H9 (cell line): ENCODE measurements around the gene PDGFRB. TPM values are rescaled to one million over a fixed set of nuclear protein-coding genes. Genes with fewer than 3 reads are reported as not detected.

Experiments used
- DNase-seq: peaks from one replicate; pipeline ENCODE4 v3.0.0-alpha.2; 2017
- H2AFZ ChIP-seq: one replicate; pipeline ENCODE4 v1.6.1; 2013; ENCODE audit warnings: mild to moderate bottlenecking, low read length, control low read depth, moderate library complexity
- H2AK5ac ChIP-seq: 2 replicates; pipeline ENCODE4 v1.6.1; 2013; ENCODE audit warnings: low read length, control low read depth, mixed read lengths; ENCODE audit not compliant: insufficient read length
- H2BK120ac ChIP-seq: one replicate; pipeline ENCODE4 v1.6.1; 2013; ENCODE audit warnings: low read depth, mild to moderate bottlenecking, low read length, control low read depth, inconsistent platforms; ENCODE audit not compliant: poor library complexity, severe bottlenecking
- H2BK12ac ChIP-seq: 2 replicates; pipeline ENCODE4 v1.6.1; 2013; ENCODE audit warnings: low read length, control low read depth, mixed read lengths, low read depth; ENCODE audit not compliant: insufficient read length
- H2BK15ac ChIP-seq: 2 replicates; pipeline ENCODE4 v1.6.1; 2013; ENCODE audit warnings: low read depth, low read length, control low read depth
- H2BK20ac ChIP-seq: one replicate; pipeline ENCODE4 v1.6.1; 2013; ENCODE audit warnings: low read depth, mild to moderate bottlenecking, low read length, control low read depth, inconsistent platforms; ENCODE audit not compliant: poor library complexity, severe bottlenecking
- H2BK5ac ChIP-seq: 2 replicates; pipeline ENCODE4 v1.6.1; 2013; ENCODE audit warnings: low read length, control low read depth, mixed read lengths; ENCODE audit not compliant: insufficient read length
- H3K14ac ChIP-seq: 2 replicates; pipeline ENCODE4 v1.6.1; 2013; ENCODE audit warnings: low read length, control low read depth; ENCODE audit not compliant: insufficient read depth
- H3K18ac ChIP-seq: 2 replicates; pipeline ENCODE4 v1.6.1; 2013; ENCODE audit warnings: low read depth, mild to moderate bottlenecking, mixed read lengths, low read length, control low read depth; ENCODE audit not compliant: insufficient read length
- H3K23ac ChIP-seq: 2 replicates; pipeline ENCODE4 v1.6.1; 2013; ENCODE audit warnings: low read length, control low read depth, mixed read lengths, low read depth; ENCODE audit not compliant: insufficient read length
- H3K23me2 ChIP-seq: 2 replicates; pipeline ENCODE4 v1.6.1; 2013; ENCODE audit warnings: low read depth, mild to moderate bottlenecking, mixed read lengths, low read length, control low read depth; ENCODE audit not compliant: insufficient read length, poor library complexity, severe bottlenecking
- H3K27ac ChIP-seq: 2 replicates; pipeline ENCODE4 v1.5.1; 2013; ENCODE audit warnings: low read length, control low read depth, mixed read lengths, low read depth; ENCODE audit not compliant: insufficient read length
- H3K27me3 ChIP-seq: 2 replicates; pipeline ENCODE4 v1.6.1; 2013; ENCODE audit warnings: low read length, control low read depth, inconsistent platforms; ENCODE audit not compliant: insufficient read depth
- H3K4ac ChIP-seq: 2 replicates; pipeline ENCODE4 v1.6.1; 2013; ENCODE audit warnings: low read depth, mild to moderate bottlenecking, control low read depth, inconsistent platforms, low read length, moderate library complexity
- H3K4me1 ChIP-seq: 2 replicates; pipeline ENCODE4 v1.6.1; 2013; ENCODE audit warnings: low read length, control low read depth, inconsistent platforms; ENCODE audit not compliant: insufficient read depth
- H3K4me2 ChIP-seq: 2 replicates; pipeline ENCODE4 v1.6.1; 2013; ENCODE audit warnings: low read length, control low read depth, mixed read lengths; ENCODE audit not compliant: insufficient read length, insufficient read depth
- H3K56ac ChIP-seq: 2 replicates; pipeline ENCODE4 v1.6.1; 2013; ENCODE audit warnings: low read depth, mild to moderate bottlenecking, mixed read lengths, low read length, control low read depth; ENCODE audit not compliant: insufficient read length
- H3K79me1 ChIP-seq: 2 replicates; pipeline ENCODE4 v1.6.1; 2013; ENCODE audit warnings: low read depth, mild to moderate bottlenecking, moderate library complexity, low read length, control low read depth, inconsistent platforms; ENCODE audit not compliant: insufficient read depth, poor library complexity, severe bottlenecking
- H3K79me2 ChIP-seq: 2 replicates; pipeline ENCODE4 v1.6.1; 2013; ENCODE audit warnings: low read length, control low read depth, inconsistent platforms; ENCODE audit not compliant: insufficient read depth
- H3K9ac ChIP-seq: 2 replicates; pipeline ENCODE4 v1.6.1; 2013; ENCODE audit warnings: low read length, control low read depth, mixed read lengths; ENCODE audit not compliant: insufficient read length; ENCODE audit errors: extremely low read depth
- H3K9me3 ChIP-seq: one replicate; pipeline ENCODE4 v1.6.1; 2013; ENCODE audit warnings: low read depth, low read length, inconsistent platforms; ENCODE audit not compliant: control insufficient read depth
- H3T11ph ChIP-seq: one replicate; pipeline ENCODE4 v1.6.1; 2013; ENCODE audit warnings: mild to moderate bottlenecking, low read length, control low read depth, inconsistent platforms
- H4K20me1 ChIP-seq: one replicate; pipeline ENCODE4 v1.6.1; 2013; ENCODE audit not compliant: control insufficient read depth, insufficient read length, insufficient read depth
- H4K5ac ChIP-seq: 2 replicates; pipeline ENCODE4 v1.6.1; 2013; ENCODE audit warnings: low read depth, mild to moderate bottlenecking, mixed read lengths, low read length, control low read depth; ENCODE audit not compliant: insufficient read length
- H4K8ac ChIP-seq: replicated peaks from 2 replicates; pipeline ENCODE4 v1.6.1; 2013; ENCODE audit warnings: low read length, control low read depth, mixed read lengths, low read depth; ENCODE audit not compliant: insufficient read length
- H4K91ac ChIP-seq: 2 replicates; pipeline ENCODE4 v1.6.1; 2013; ENCODE audit warnings: low read depth, mild to moderate bottlenecking, moderate library complexity, mixed read lengths, low read length, control low read depth; ENCODE audit not compliant: insufficient read length
- H3K27ac Mint-ChIP-seq, 3 experiments: 2 replicates in 2 of 3; 3 replicates in 1 of 3; pipeline ENCODE4 v1.8.0; 2020 to 2021; ENCODE audit warnings: mixed read lengths in 3 of 3, mild to moderate bottlenecking in 1 of 3, moderate library complexity in 1 of 3
- H3K27me3 Mint-ChIP-seq: 2 replicates; pipeline ENCODE4 v1.8.0; 2021; ENCODE audit warnings: low read depth, mild to moderate bottlenecking, moderate library complexity, mixed read lengths
- H3K36me3 Mint-ChIP-seq, 3 experiments: 2 replicates in 2 of 3; 3 replicates in 1 of 3; pipeline ENCODE4 v1.8.0; 2020 to 2021; ENCODE audit warnings: low read depth in 3 of 3, mixed read lengths in 3 of 3; ENCODE audit not compliant: insufficient read depth in 1 of 3
- H3K4me1 Mint-ChIP-seq, 2 experiments: 2 replicates each; pipeline ENCODE4 v1.8.0; 2020; ENCODE audit warnings: mixed read lengths in 2 of 2
- H3K4me3 Mint-ChIP-seq, 2 experiments: 2 replicates in 1 of 2; 3 replicates in 1 of 2; pipeline ENCODE4 v1.8.0; 2020 to 2021; ENCODE audit warnings: mild to moderate bottlenecking in 2 of 2, mixed read lengths in 2 of 2, moderate library complexity in 1 of 2
- H3K9me3 Mint-ChIP-seq, 2 experiments: 2 replicates in 1 of 2; 3 replicates in 1 of 2; pipeline ENCODE4 v1.8.0; 2020; ENCODE audit warnings: mild to moderate bottlenecking in 2 of 2, mixed read lengths in 2 of 2, moderate library complexity in 1 of 2
- CTCF ChIP-seq: fragments of 200-600 bp; sonication (generic); conservative IDR thresholded peaks from 3 replicates; pipeline ENCODE4 v1.8.0; 2021; ENCODE audit warnings: antibody characterized with exemption, mild to moderate bottlenecking
- WGBS: extraction: QIAGEN DNeasy Blood & Tissue Kit; methylation state at CpG from one replicate; pipeline ENCODE4 v1.1.7; 2013; ENCODE audit warnings: missing lambda C conversion rate, low lambda C conversion rate, mixed read lengths; ENCODE audit not compliant: insufficient read length; ENCODE audit errors: extremely low coverage; 5-methylcytosine and 5-hydroxymethylcytosine counted together
- total RNA-seq: library from RNA; stranded (reverse); gene quantifications from 2 replicates; pipeline ENCODE4 v1.2.1, GENCODE V29; 2021

The PDGFRB gene
- total RNA-seq, 1 experiment from 2014 or later: 2.2 TPM

- Mint-ChIP-seq H3K4me3 (no peak overlapping the region), H3K4me1 (peaks cover 16 to 25% of the 10 kb centered on the region in 2 experiments), H3K9me3 (no peaks in the 10 kb centered on the region), H3K27ac (no peak overlapping the region), H3K27me3 (peaks cover 7% of the 10 kb centered on the region), H3K36me3 (no peaks in the 10 kb centered on the region)
- peak; percentile 59 for DNase-seq
- Histone ChIP-seq H3K79me1 (no peaks in the 10 kb centered on the region), H3K4me2 (no peak overlapping the region), H4K20me1 (no peaks in the 10 kb centered on the region), H3K56ac (no peak overlapping the region), H3K27me3 (no peaks in the 10 kb centered on the region), H3K9me3 (no peaks in the 10 kb centered on the region), H2BK5ac (no peak overlapping the region), H3K23ac (no peak overlapping the region), H3K4me1 (no peaks in the 10 kb centered on the region), H4K8ac (no peak overlapping the region), H3T11ph (no peak overlapping the region), H3K9ac (no peak overlapping the region), H3K4ac (no peak overlapping the region), H4K91ac (no peak overlapping the region), H3K23me2 (no peaks in the 10 kb centered on the region), H4K5ac (no peak overlapping the region), H3K14ac (no peak overlapping the region), H2AK5ac (no peak overlapping the region), H3K79me2 (no peaks in the 10 kb centered on the region), H3K18ac (no peak overlapping the region), H3K27ac (no peak overlapping the region), H2AFZ (no peak overlapping the region), H2BK120ac (no peak overlapping the region), H2BK15ac (no peak overlapping the region), H2BK20ac (no peak overlapping the region), H2BK12ac (no peak overlapping the region)
- no CpG with 5 or more reads among the region's 4 CpGs for WGBS
- no peak for TF ChIP-seq CTCF
Measured at GRCh38 chr5:150109921-150110320, 45.7 kb downstream of the PDGFRB start.
